HG03571 (cell line): ENCODE measurements around the gene LELP1.
"Not testable (repeated sequence)": the region's sequence is repeated elsewhere in the genome, so short reads cannot be mapped to it uniquely, and the experiment has no call there.

Source experiments
- ATAC-seq: cut with Tn5 transposase; IDR thresholded peaks from one replicate; pipeline ENCODE4 v1.9.1; 2021; ENCODE audit not compliant: unreplicated experiment

The LELP1 gene

GRCh38 chr1:153228491-153228890 lies 25.3 kb downstream of the LELP1 start:
- no peak for ATAC-seq

- not testable (repeated sequence) for ATAC-seq
These were observed 26.0 kb downstream of the LELP1 start for GRCh38 chr1:153229076-153229829.

- no peak for ATAC-seq
These were observed 28.1 kb downstream of the LELP1 start for GRCh38 chr1:153231363-153231762.

- no peak for ATAC-seq
These were observed 28.6 kb downstream of the LELP1 start for GRCh38 chr1:153231785-153232184.

GRCh38 chr1:153232553-153232952 lies 29.3 kb downstream of the LELP1 start:
- ATAC-seq: no peak

- no peak for ATAC-seq
These were observed 30.2 kb downstream of the LELP1 start for GRCh38 chr1:153233448-153233847.

GRCh38 chr1:153238527-153238926 lies 35.3 kb downstream of the LELP1 start:
- ATAC-seq: no peak

- no peak for ATAC-seq
These were observed 38.9 kb downstream of the LELP1 start for GRCh38 chr1:153242160-153242559.

- ATAC-seq: no peak
These were observed 42.2 kb downstream of the LELP1 start for GRCh38 chr1:153245466-153245865.

- no peak for ATAC-seq
These were observed 42.8 kb downstream of the LELP1 start for GRCh38 chr1:153246018-153246417.

GRCh38 chr1:153246825-153247224 lies 43.6 kb downstream of the LELP1 start:
- no peak for ATAC-seq

GRCh38 chr1:153248176-153248879 lies 45.1 kb downstream of the LELP1 start:
- no peak for ATAC-seq

GRCh38 chr1:153250166-153250565 lies 46.9 kb downstream of the LELP1 start:
- ATAC-seq: no peak

- no peak for ATAC-seq
These were observed 47.9 kb downstream of the LELP1 start for GRCh38 chr1:153251087-153251486.

- ATAC-seq: no peak
These were observed 48.3 kb downstream of the LELP1 start for GRCh38 chr1:153251562-153251961.

GRCh38 chr1:153251988-153252387 lies 48.8 kb downstream of the LELP1 start:
- ATAC-seq: no peak

- no peak for ATAC-seq
These were observed 49.8 kb downstream of the LELP1 start for GRCh38 chr1:153253076-153253475.

- no peak for ATAC-seq
These were observed 50.5 kb downstream of the LELP1 start for GRCh38 chr1:153253693-153254092.
